ENCODE data around the gene MDN1.

MDN1 gene

GRCh38 chr6:89596056-89596455 is 223.5 kb downstream of the MDN1 start:
- no peak for DNase-seq
